MCF 10A (cell line): ENCODE data around the gene ADAM10. TPM values are rescaled to one million over a fixed set of nuclear protein-coding genes. Genes with fewer than 3 reads are reported as not detected.

Experiments used
- BruUV-seq: library from RNA; stranded (reverse); fragments of 400-500 nt; replicated peaks from 2 replicates; lab custom pipeline; 2021; lab: Mats Ljungman, UMichigan
- CTCF ChIA-PET: fragments of 300-600 bp; sonication (Branson Sonifier 250); formaldehyde crosslinking; extraction: SDS; loops from one replicate; lab custom pipeline; 2021; ENCODE audit warnings: antibody characterized with exemption, inconsistent platforms; lab: Yijun Ruan, JAX
- POLR2A ChIA-PET: fragments of 300-600, 350-650 bp; sonication (Branson Sonifier 250); formaldehyde crosslinking; extraction: SDS; loops from one replicate; lab custom pipeline; 2020; ENCODE audit warnings: antibody characterized with exemption, inconsistent platforms; lab: Yijun Ruan, JAX
- DNase-seq: peaks from one replicate; pipeline ENCODE4 v3.0.0-alpha.2; 2018; ENCODE audit not compliant: unreplicated experiment
- H3K27ac Mint-ChIP-seq: one replicate; pipeline ENCODE4 v1.8.0; 2022; ENCODE audit warnings: mild to moderate bottlenecking, low read depth, mixed read lengths; ENCODE audit not compliant: unreplicated experiment
- H3K27me3 Mint-ChIP-seq: one replicate; pipeline ENCODE4 v1.8.0; 2022; ENCODE audit warnings: mixed read lengths; ENCODE audit not compliant: insufficient read depth, unreplicated experiment
- H3K36me3 Mint-ChIP-seq: one replicate; pipeline ENCODE4 v1.8.0; 2022; ENCODE audit warnings: mild to moderate bottlenecking, moderate library complexity, mixed read lengths; ENCODE audit not compliant: insufficient read depth, unreplicated experiment
- H3K4me1 Mint-ChIP-seq: one replicate; pipeline ENCODE4 v1.8.0; 2022; ENCODE audit warnings: mixed read lengths; ENCODE audit not compliant: insufficient read depth, unreplicated experiment
- H3K4me3 Mint-ChIP-seq: one replicate; pipeline ENCODE4 v1.8.0; 2022; ENCODE audit warnings: mild to moderate bottlenecking, moderate library complexity, mixed read lengths; ENCODE audit not compliant: unreplicated experiment
- H3K9me3 Mint-ChIP-seq: one replicate; pipeline ENCODE4 v1.8.0; 2022; ENCODE audit warnings: mixed read lengths; ENCODE audit not compliant: unreplicated experiment
- CTCF ChIP-seq: fragments of 200-600 bp; IDR thresholded peaks from one replicate; pipeline ENCODE4 v1.8.0; 2022; ENCODE audit warnings: antibody characterized with exemption, mild to moderate bottlenecking; ENCODE audit not compliant: unreplicated experiment
- intact Hi-C: fragments of 100-400 bp; cut with micrococcal nuclease; formaldehyde crosslinking; loops from 2 replicates; pipeline ENCODE4 v1.14.1; 2022
- total RNA-seq: library from RNA; stranded (reverse); gene quantifications from 2 replicates; pipeline ENCODE4 v1.2.3, GENCODE V29; 2022

Gene ADAM10
- total RNA-seq, 1 experiment from 2014 or later, result 87.5 TPM

GRCh38 chr15:58564981-58565380 is 184.5 kb downstream of the ADAM10 start:
- intact Hi-C loops, result no loop called here
- Mint-ChIP-seq H3K9me3 (no peaks in the 10 kb centered on the region), H3K36me3 (no peaks in the 10 kb centered on the region), H3K27ac (no peak overlapping the region), H3K27me3 (no peaks in the 10 kb centered on the region), H3K4me1 (no peaks in the 10 kb centered on the region), H3K4me3 (no peak overlapping the region)
- DNase-seq, result no peak
- POLR2A ChIA-PET, result interaction anchor here (0.7 kb wide), 1 partner anchor 173 kb away, joined by 3 read pairs; no protein-coding TSS in a partner anchor
- CTCF ChIA-PET, result interaction anchor here (0.6 to 1.0 kb wide), 2 partner anchors 117 to 291 kb away, joined by 3 read pairs; no protein-coding TSS in a partner anchor
- no TSS peak for BruUV-seq
- TF ChIP-seq CTCF, result no peak

GRCh38 chr15:58562135-58562534 is 187.4 kb downstream of the ADAM10 start:
- CTCF ChIA-PET, result interaction anchor here (0.6 kb wide), 1 partner anchor 476 kb away, joined by 3 read pairs; no protein-coding TSS in a partner anchor
- intact Hi-C loops, result no loop called here
- H3K27me3 Mint-ChIP-seq, result no peaks in the 10 kb centered on the region

GRCh38 chr15:58561321-58561720 is 188.2 kb downstream of the ADAM10 start:
- CTCF ChIA-PET, result interaction anchor here (0.6 kb wide), 1 partner anchor 477 kb away, joined by 3 read pairs; no protein-coding TSS in a partner anchor
- Mint-ChIP-seq H3K4me3 (no peak overlapping the region), H3K27me3 (no peaks in the 10 kb centered on the region), H3K9me3 (no peaks in the 10 kb centered on the region), H3K36me3 (no peaks in the 10 kb centered on the region), H3K27ac (no peak overlapping the region), H3K4me1 (no peaks in the 10 kb centered on the region)
- DNase-seq, result no peak
- TF ChIP-seq CTCF, result no peak
- POLR2A ChIA-PET, result interaction anchor here (0.9 to 1.3 kb wide), 2 partner anchors 13 to 14 kb away, joined by 3 to 4 read pairs; no protein-coding TSS in a partner anchor
- intact Hi-C loops, result no loop called here
- BruUV-seq, result no TSS peak

More at GRCh38 chr15:58562135-58562534, 187.4 kb downstream of the ADAM10 start:
- POLR2A ChIA-PET, result interaction anchor here (0.9 kb wide), 1 partner anchor 13 kb away, joined by 3 read pairs; no protein-coding TSS in a partner anchor
- TF ChIP-seq CTCF, result no peak
- H3K9me3 Mint-ChIP-seq, result no peaks in the 10 kb centered on the region
- no peak overlapping the region for H3K4me3 Mint-ChIP-seq
- DNase-seq, result no peak
- no TSS peak for BruUV-seq
- no peaks in the 10 kb centered on the region for H3K36me3 Mint-ChIP-seq
- H3K4me1 Mint-ChIP-seq, result no peaks in the 10 kb centered on the region
- no peak overlapping the region for H3K27ac Mint-ChIP-seq

GRCh38 chr15:58559904-58560588 is 189.5 kb downstream of the ADAM10 start:
- intact Hi-C loops, result no loop called here
- ChIA-PET POLR2A (no interaction called here), CTCF (interaction anchor here (0.5 to 1.7 kb wide), 4 partner anchors 153 to 1032 kb away, joined by 3 to 10 read pairs (median 4); no protein-coding TSS in a partner anchor)

More at GRCh38 chr15:58559904-58560588, 189.5 kb downstream of the ADAM10 start:
- no peak overlapping the region for H3K4me3 Mint-ChIP-seq
- BruUV-seq, result no TSS peak
- H3K27me3 Mint-ChIP-seq, result peaks cover 11% of the 10 kb centered on the region
- H3K27ac Mint-ChIP-seq, result no peak overlapping the region
- no peaks in the 10 kb centered on the region for H3K36me3 Mint-ChIP-seq
- TF ChIP-seq CTCF, result no peak
- H3K4me1 Mint-ChIP-seq, result no peaks in the 10 kb centered on the region
- H3K9me3 Mint-ChIP-seq, result no peaks in the 10 kb centered on the region
- DNase-seq, result no peak
